Left hindlimb (tissue), 1 donor: ENCODE measurements around the gene LIN37.

Experiments used
- DNase-seq: peaks from one replicate; pipeline ENCODE4 v3.0.0-alpha.2; 2018

Gene LIN37

GRCh38 chr19:35776102-35776788 is 27.9 kb downstream of the LIN37 start:
- peak; percentile 31 for DNase-seq

GRCh38 chr19:35777086-35777841 is 28.9 kb downstream of the LIN37 start:
- DNase-seq = peak; percentile 28

- no peak for DNase-seq
Measured at GRCh38 chr19:35777961-35778360, 29.6 kb downstream of the LIN37 start.

GRCh38 chr19:35779033-35779432 is 30.7 kb downstream of the LIN37 start:
- DNase-seq = no peak

GRCh38 chr19:35780058-35780457 is 31.7 kb downstream of the LIN37 start:
- DNase-seq = no peak

DNA sequence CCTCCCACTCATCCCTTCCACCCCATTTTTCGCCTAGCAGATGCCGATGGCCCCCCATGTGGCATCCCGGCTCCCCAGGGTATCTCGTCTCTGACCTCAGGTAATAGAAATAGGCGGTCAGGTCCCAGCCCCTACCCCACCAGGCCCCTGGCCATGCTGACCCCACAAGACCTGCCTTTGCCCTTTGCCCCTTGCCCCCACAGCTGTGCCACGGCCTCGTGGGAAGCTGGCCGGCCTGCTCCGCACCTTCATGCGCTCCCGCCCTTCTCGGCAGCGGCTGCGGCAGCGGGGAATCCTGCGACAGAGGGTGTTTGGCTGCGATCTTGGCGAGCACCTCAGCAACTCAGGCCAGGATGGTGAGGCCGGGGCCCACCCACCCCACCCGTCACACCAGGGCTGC is 32.3 kb downstream of the LIN37 start:
- DNase-seq = no peak

- DNase-seq = no peak
Measured at GRCh38 chr19:35781650-35782049, 33.3 kb downstream of the LIN37 start.

GRCh38 chr19:35782589-35782988 is 34.2 kb downstream of the LIN37 start:
- no peak for DNase-seq

DNA sequence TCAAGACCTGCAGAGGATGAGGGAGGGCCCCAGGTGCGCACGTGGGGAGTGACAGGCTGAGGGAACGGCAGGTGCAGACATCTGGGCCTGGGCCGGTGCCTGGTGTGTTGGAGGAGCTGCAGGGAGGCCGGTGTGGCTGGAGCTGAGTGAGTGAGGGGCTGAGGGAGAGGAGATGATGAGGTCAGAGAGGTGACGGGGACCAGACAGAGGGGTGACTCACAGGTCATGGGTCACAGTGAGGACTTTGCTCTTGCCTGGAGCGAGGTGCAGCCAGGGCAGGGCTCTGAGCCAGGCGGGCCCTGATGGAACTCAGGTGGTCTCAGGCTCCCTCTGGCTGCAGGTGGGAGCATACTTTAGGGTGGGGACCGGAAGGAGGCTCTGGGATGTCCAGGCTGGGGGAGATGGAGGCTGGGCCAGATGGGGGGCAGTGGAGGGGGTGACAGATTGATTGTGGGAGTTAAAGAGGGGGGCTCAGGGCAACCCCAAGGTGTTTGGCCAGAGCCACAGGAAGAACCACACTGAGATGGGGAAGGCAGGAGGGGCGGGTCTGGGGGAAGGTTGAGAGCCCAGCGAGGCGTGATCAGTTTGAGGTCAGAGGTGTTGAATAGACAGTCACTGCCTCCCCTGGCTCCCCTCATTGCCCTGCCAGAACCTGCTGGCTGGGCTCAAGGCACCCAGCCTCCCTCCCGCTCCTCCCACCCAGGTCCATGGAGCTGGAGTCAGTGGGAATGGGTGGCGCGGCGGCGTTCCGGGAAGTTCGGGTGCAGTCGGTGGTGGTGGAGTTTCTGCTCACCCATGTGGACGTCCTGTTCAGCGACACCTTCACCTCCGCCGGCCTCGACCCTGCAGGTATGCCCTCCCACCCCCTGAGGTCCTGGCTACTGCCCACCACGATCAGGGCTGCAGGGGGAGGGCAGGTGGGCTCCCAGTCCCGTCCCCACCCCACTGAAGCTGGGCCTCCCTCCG is 35.4 kb downstream of the LIN37 start:
- DNase-seq = no peak

DNA sequence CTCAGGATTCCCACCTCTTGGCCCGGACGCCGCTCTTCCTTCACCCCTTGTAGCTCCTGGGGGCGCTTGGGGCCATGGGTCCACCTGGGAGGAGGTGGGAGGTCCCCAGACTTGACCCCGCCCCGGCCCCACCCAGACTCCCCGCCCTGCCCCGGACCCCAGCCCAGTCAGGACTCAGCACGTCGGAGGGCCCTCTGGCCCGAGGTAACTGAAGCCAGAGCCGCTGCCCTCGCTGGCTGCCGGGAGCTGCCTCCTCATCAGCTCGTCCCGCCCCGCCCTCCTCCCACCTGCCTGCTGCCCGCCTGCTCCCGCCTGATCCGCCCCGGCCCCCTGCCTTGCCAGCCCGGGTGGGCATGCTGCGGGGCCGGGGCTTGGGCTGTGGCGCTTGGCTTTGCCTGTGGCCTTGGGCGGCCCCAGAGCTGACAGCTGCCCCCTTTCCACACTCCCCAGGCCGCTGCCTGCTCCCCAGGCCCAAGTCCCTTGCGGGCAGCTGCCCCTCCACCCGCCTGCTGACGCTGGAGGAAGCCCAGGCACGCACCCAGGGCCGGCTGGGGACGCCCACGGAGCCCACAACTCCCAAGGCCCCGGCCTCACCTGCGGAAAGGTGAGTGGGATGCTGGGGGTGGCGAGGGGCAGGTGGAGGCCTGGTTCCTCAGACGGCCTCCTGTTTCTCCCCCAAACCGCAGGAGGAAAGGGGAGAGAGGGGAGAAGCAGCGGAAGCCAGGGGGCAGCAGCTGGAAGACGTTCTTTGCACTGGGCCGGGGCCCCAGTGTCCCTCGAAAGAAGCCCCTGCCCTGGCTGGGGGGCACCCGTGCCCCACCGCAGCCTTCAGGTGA is 36.3 kb downstream of the LIN37 start:
- no peak for DNase-seq

- no peak for DNase-seq
Measured at GRCh38 chr19:35785339-35785627, 36.9 kb downstream of the LIN37 start.

- DNase-seq = no peak
Measured at GRCh38 chr19:35786299-35787160, 38.2 kb downstream of the LIN37 start.

DNA sequence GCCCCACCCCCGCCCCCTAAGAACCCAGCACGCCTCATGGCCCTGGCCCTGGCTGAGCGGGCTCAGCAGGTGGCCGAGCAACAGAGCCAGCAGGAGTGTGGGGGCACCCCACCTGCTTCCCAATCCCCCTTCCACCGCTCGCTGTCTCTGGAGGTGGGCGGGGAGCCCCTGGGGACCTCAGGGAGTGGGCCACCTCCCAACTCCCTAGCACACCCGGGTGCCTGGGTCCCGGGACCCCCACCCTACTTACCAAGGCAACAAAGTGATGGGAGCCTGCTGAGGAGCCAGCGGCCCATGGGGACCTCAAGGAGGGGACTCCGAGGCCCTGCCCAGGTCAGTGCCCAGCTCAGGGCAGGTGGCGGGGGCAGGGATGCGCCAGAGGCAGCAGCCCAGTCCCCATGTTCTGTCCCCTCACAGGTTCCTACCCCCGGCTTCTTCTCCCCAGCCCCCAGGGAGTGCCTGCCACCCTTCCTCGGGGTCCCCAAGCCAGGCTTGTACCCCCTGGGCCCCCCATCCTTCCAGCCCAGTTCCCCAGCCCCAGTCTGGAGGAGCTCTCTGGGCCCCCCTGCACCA is 38.9 kb downstream of the LIN37 start:
- no peak for DNase-seq

GRCh38 chr19:35788205-35788960 is 40.0 kb downstream of the LIN37 start:
- DNase-seq = no peak

DNA sequence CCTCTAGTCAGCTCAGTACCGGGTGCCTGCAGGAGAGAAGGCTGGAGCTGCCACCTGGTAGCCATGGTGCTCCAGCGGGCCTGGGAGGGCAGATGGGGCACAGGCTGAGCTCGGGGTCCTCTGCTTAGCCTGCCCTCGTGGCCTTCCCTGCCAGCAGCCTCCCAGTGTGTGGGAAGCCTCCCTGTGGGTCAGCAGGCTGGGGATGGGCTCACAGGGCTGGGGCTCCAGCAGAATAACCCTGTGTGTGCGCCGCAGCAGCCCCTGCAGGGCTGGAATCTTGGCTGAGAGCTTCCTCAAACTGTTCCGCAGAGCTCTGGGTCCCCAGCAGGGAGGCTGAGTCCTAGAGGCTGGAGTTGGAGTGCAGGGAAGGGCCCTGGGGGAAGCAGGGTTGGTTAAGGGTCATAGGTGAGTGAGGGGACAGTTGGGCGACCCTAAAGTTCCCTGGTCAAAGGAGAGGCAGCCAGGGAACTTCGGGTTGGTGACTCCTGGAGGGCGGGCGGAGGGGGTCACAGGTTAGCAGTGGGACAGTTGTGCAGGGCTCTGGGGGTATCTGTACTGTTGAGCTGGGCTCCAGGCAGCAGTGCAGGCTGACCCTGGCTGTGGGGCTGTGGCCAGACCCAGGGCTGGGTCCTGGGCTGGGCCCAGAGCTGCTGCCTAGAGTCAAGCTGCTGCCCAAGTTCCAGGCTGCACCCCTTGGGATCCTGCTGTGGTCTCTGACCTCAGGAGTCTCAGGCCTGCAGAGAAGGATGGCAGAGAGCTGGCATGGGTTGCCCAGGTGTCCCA is 41.0 kb downstream of the LIN37 start:
- no peak for DNase-seq

DNA sequence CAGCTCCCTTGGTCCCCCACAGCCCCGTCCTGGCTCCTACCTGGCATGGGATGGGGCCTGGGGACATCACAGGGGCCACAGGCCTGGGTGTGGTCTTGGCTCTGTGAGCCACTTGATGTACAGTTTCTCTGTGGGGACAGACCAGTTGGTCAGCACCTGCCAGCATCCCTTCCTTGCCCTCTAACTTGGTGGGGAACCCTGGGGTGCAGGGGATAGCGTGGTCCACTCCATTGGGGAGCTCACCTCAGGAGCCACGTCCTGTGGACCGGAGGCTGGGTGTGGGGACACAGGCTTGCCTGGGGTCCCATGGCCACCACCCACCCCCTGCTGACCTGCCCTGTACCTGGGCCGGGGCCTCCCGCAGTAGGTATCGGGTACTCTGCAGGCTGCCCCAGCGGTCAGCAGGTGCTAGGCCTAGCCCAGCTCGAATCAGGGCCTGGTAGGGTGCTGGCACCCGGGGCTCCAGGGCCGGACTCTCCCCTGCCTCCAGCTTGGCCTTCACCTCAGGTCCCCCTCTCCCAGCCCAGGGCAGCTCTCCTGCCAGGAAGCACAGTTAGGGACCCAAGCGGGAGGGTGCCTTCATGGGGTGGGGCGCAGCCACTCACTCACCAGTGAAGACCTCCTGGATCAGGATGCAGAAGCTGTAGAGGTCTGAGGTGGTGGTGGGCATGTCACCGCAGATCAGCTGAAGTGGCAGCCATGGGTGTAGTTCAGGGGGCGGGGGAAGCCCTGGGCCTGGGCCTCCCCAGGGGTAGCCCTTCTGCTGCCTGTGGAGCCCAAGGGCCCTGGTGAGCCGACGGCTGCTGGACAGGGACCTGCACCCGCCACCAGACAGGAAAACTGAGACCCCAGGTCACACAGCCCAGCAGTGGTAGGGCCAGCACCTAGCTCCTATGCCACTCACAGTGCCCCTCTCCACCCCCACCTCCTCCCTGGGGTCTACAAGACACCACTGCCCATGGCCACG is 41.9 kb downstream of the LIN37 start:
- no peak for DNase-seq

DNA sequence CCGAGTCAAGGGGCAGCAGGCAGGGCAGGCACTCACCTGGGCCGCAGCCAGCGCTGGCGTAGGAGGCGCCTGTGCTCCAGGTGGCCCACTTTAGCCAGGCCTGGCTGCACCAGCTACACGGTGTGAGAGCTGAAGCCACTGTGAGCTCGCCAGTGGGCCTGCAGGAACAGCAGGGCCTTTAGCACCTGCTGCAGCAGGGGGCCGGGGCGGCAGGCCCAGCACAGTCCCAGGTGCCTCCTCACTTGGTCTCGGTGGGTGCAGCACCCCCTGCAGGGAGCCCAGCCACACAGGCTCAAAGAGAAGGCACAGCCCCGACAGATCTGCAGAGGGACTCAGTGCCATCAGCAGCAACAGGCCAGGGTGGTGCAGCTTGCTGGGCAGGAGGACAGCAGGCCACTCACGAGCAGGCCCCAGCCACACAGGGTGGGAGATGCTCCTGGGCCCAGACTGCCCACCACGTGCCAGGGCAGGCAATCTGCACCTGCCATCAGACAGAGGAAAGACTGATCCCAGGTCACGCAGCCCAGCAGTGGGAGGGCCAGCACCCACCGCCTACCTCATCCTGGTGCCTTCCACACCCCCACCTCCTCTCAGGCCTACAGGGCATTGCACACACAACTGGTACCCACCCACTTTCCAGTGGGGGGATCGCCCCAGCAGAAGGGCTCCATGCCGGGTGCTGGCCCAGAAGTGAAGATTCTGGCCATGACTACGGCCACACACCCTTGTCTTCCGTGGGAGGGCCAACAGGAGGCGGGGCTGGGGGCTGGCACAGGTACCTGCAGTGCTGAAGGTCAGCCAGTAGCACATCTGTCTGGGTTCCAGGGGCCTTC is 42.8 kb downstream of the LIN37 start:
- no peak for DNase-seq
